ENCODE data around the gene OLFM1. TPM values are rescaled to one million over a fixed set of nuclear protein-coding genes. Genes with fewer than 3 reads are reported as not detected.

The OLFM1 gene
- total and polyA plus RNA-seq, 5 experiments from 2014 or later = not detected

- Mint-ChIP-seq H3K36me3 (peaks cover 3 to 21% (median 3%) of the 10 kb centered on the region in 3 donors), H3K4me1 (peaks cover 0 to 14% (median 1%) of the 10 kb centered on the region in 4 donors), H3K27ac (no peak overlapping the region), H3K9me3 (peaks cover 0 to 34% (median 13%) of the 10 kb centered on the region in 9 donors), H3K4me3 (no peak overlapping the region), H3K27me3 (peaks cover 12 to 63% (median 37%) of the 10 kb centered on the region in 5 donors)
- ATAC-seq (no peak), DNase-seq (peak in 1 of 10 donors; percentile 23)
- POLR2A ChIA-PET = no interaction called here
Measured at GRCh38 chr9:135065151-135065550, 22.3 kb upstream of the OLFM1 start.

GRCh38 chr9:135065804-135066203 lies 21.7 kb upstream of the OLFM1 start:
- H3K36me3 Mint-ChIP-seq = peaks cover 3 to 21% (median 3%) of the 10 kb centered on the region in 3 donors
- peaks cover 0 to 34% (median 13%) of the 10 kb centered on the region in 9 donors for H3K9me3 Mint-ChIP-seq
- H3K27me3 Mint-ChIP-seq = peaks cover 12 to 63% (median 33%) of the 10 kb centered on the region in 5 donors
- ATAC-seq (no peak), DNase-seq (no peak)
- no peak overlapping the region for H3K4me3 Mint-ChIP-seq
- no peak overlapping the region for H3K27ac Mint-ChIP-seq
- POLR2A ChIA-PET = no interaction called here
- H3K4me1 Mint-ChIP-seq = peaks cover 0 to 14% (median 1%) of the 10 kb centered on the region in 4 donors

- Mint-ChIP-seq H3K4me3 (no peak overlapping the region), H3K36me3 (peaks cover 3 to 21% (median 3%) of the 10 kb centered on the region in 3 donors), H3K27me3 (peaks cover 12 to 60% (median 33%) of the 10 kb centered on the region in 5 donors), H3K4me1 (peaks cover 0 to 14% (median 1%) of the 10 kb centered on the region in 4 donors), H3K27ac (no peak overlapping the region), H3K9me3 (peaks cover 0 to 34% (median 13%) of the 10 kb centered on the region in 9 donors)
- ATAC-seq (no peak), DNase-seq (peak in 1 of 10 donors; percentile 43)
- POLR2A ChIA-PET = no interaction called here
Measured at GRCh38 chr9:135066291-135066690, 21.2 kb upstream of the OLFM1 start.

GRCh38 chr9:135067096-135067710 lies 20.3 kb upstream of the OLFM1 start:
- no peak overlapping the region for H3K27ac Mint-ChIP-seq
- POLR2A ChIA-PET = no interaction called here
- peaks cover 3 to 21% (median 3%) of the 10 kb centered on the region in 3 donors for H3K36me3 Mint-ChIP-seq
- ATAC-seq (no peak), DNase-seq (peak in 1 of 10 donors; percentile 36)
- peaks cover 12 to 50% (median 30%) of the 10 kb centered on the region in 5 donors for H3K27me3 Mint-ChIP-seq
- peaks cover 0 to 14% (median 1%) of the 10 kb centered on the region in 4 donors for H3K4me1 Mint-ChIP-seq
- H3K4me3 Mint-ChIP-seq = no peak overlapping the region
- peaks cover 0 to 34% (median 13%) of the 10 kb centered on the region in 9 donors for H3K9me3 Mint-ChIP-seq

GRCh38 chr9:135068776-135069415 lies 18.6 kb upstream of the OLFM1 start:
- no peak overlapping the region for H3K27ac Mint-ChIP-seq
- no peak for ATAC-seq
- peak in 1 of 10 donors; percentile 24 for DNase-seq
- H3K4me3 Mint-ChIP-seq = no peak overlapping the region
- peaks cover 0 to 14% (median 1%) of the 10 kb centered on the region in 4 donors for H3K4me1 Mint-ChIP-seq
- peaks cover 0 to 18% (median 11%) of the 10 kb centered on the region in 9 donors for H3K9me3 Mint-ChIP-seq
- peaks cover 3 to 9% (median 3%) of the 10 kb centered on the region in 3 donors for H3K36me3 Mint-ChIP-seq
- peaks cover 10 to 55% (median 34%) of the 10 kb centered on the region in 5 donors for H3K27me3 Mint-ChIP-seq
- POLR2A ChIA-PET = no interaction called here

- Mint-ChIP-seq H3K4me1 (peaks cover 0 to 14% (median 2%) of the 10 kb centered on the region in 4 donors), H3K27me3 (peaks cover 11 to 63% (median 38%) of the 10 kb centered on the region in 5 donors), H3K27ac (no peak overlapping the region), H3K36me3 (peaks cover 0 to 3% (median 2%) of the 10 kb centered on the region in 3 donors), H3K4me3 (no peak overlapping the region), H3K9me3 (peaks cover 0 to 12% (median 3%) of the 10 kb centered on the region in 9 donors)
- DNase-seq (peak in 1 of 10 donors; percentile 58), ATAC-seq (no peak)
- POLR2A ChIA-PET = no interaction called here
Measured at GRCh38 chr9:135069558-135070197, 17.8 kb upstream of the OLFM1 start.

GRCh38 chr9:135070198-135070951 lies 17.1 kb upstream of the OLFM1 start:
- H3K27me3 Mint-ChIP-seq = peaks cover 13 to 67% (median 40%) of the 10 kb centered on the region in 5 donors
- H3K36me3 Mint-ChIP-seq = peaks cover 0 to 2% (median 0%) of the 10 kb centered on the region in 3 donors
- POLR2A ChIA-PET = no interaction called here
- peaks cover 0 to 9% (median 0%) of the 10 kb centered on the region in 9 donors for H3K9me3 Mint-ChIP-seq
- no peak overlapping the region for H3K27ac Mint-ChIP-seq
- no peak overlapping the region for H3K4me3 Mint-ChIP-seq
- peaks cover 0 to 14% (median 3%) of the 10 kb centered on the region in 4 donors for H3K4me1 Mint-ChIP-seq
- no peak for ATAC-seq
- peak in 1 of 10 donors; percentile 61 for DNase-seq

- Mint-ChIP-seq H3K36me3 (no peaks in the 10 kb centered on the region), H3K9me3 (peaks cover 0 to 3% (median 0%) of the 10 kb centered on the region in 9 donors), H3K4me3 (no peak overlapping the region), H3K27ac (no peak overlapping the region), H3K4me1 (peaks cover 0 to 14% (median 3%) of the 10 kb centered on the region in 4 donors), H3K27me3 (peaks cover 14 to 63% (median 35%) of the 10 kb centered on the region in 5 donors)
- DNase-seq (peak in 1 of 10 donors; percentile 31), ATAC-seq (no peak)
- POLR2A ChIA-PET = no interaction called here
Measured at GRCh38 chr9:135070964-135071735, 16.3 kb upstream of the OLFM1 start.

- POLR2A ChIA-PET = no interaction called here
- Mint-ChIP-seq H3K36me3 (no peaks in the 10 kb centered on the region), H3K4me1 (peaks cover 0 to 14% (median 3%) of the 10 kb centered on the region in 4 donors), H3K4me3 (no peak overlapping the region), H3K27ac (no peak overlapping the region), H3K9me3 (peaks cover 0 to 3% (median 0%) of the 10 kb centered on the region in 9 donors), H3K27me3 (peaks cover 17 to 69% (median 43%) of the 10 kb centered on the region in 5 donors)
- ATAC-seq (no peak), DNase-seq (peak in 1 of 10 donors; percentile 36)
Measured at GRCh38 chr9:135073081-135073740, 14.3 kb upstream of the OLFM1 start.

GRCh38 chr9:135073741-135074305 lies 13.6 kb upstream of the OLFM1 start:
- peak in 1 of 10 donors; percentile 27 for DNase-seq
- no peaks in the 10 kb centered on the region for H3K36me3 Mint-ChIP-seq
- no peak overlapping the region for H3K27ac Mint-ChIP-seq
- ATAC-seq = no peak
- peaks cover 0 to 13% (median 3%) of the 10 kb centered on the region in 4 donors for H3K4me1 Mint-ChIP-seq
- peaks cover 17 to 69% (median 43%) of the 10 kb centered on the region in 5 donors for H3K27me3 Mint-ChIP-seq
- H3K4me3 Mint-ChIP-seq = no peak overlapping the region
- peaks cover 0 to 3% (median 0%) of the 10 kb centered on the region in 9 donors for H3K9me3 Mint-ChIP-seq
- POLR2A ChIA-PET = no interaction called here

Measured in naive thymus-derived CD8-positive, alpha-beta T cell (primary cell).